Keratinocyte (primary cell): Measurements from ENCODE around the gene SNRPB. TPM values are rescaled to one million over a fixed set of nuclear protein-coding genes. Genes with fewer than 3 reads are reported as not detected.

ENCODE experiments used
- DNase-seq: peaks from one replicate; pipeline ENCODE4 v3.0.0-alpha.2; 2011; ENCODE audit warnings: low read depth, missing footprints, low spot score
- FAIRE-seq: peaks from 2 replicates; lab custom pipeline; 2011; peaks lifted over from hg19 to GRCh38; lab: Jason Lieb, UNC
- H2AFZ ChIP-seq: 2 replicates; pipeline ENCODE4 v1.6.0; 2012; ENCODE audit warnings: low read length, control low read depth, inconsistent platforms; ENCODE audit not compliant: control insufficient read depth
- H3K27ac ChIP-seq: 2 replicates; pipeline ENCODE4 v1.5.1; 2011; ENCODE audit warnings: low read length; ENCODE audit not compliant: control insufficient read depth, insufficient read depth
- H3K27me3 ChIP-seq: 3 replicates; pipeline ENCODE4 v1.6.0; 2011; ENCODE audit warnings: low read length; ENCODE audit not compliant: control insufficient read depth, insufficient read depth; ENCODE audit errors: extremely low read depth
- H3K36me3 ChIP-seq, 2 experiments: 2 replicates in 1 of 2; 3 replicates in 1 of 2; pipeline ENCODE4 v1.5.1; 2011; ENCODE audit warnings: low read length in 2 of 2, mild to moderate bottlenecking in 1 of 2; ENCODE audit not compliant: control insufficient read depth in 2 of 2, insufficient read depth in 2 of 2; ENCODE audit errors: extremely low read depth in 1 of 2
- H3K4me1 ChIP-seq: 3 replicates; pipeline ENCODE4 v1.5.1; 2011; ENCODE audit warnings: low read length; ENCODE audit not compliant: control insufficient read depth, insufficient read depth; ENCODE audit errors: extremely low read depth
- H3K4me2 ChIP-seq: 3 replicates; pipeline ENCODE4 v1.6.0; 2011; ENCODE audit warnings: low read depth, low read length; ENCODE audit not compliant: control insufficient read depth, insufficient read depth; ENCODE audit errors: extremely low read depth
- H3K4me3 ChIP-seq, 3 experiments: fragments of 200-600 bp in 1 of 3; sonication (generic) in 1 of 3; 2 replicates in 2 of 3; 3 replicates in 1 of 3; pipeline ENCODE4 v1.5.1; 2011 to 2016; ENCODE audit warnings: low read length in 3 of 3, mild to moderate bottlenecking in 3 of 3, control low read depth in 2 of 3, inconsistent platforms in 1 of 3, low read depth in 1 of 3, mixed read lengths in 1 of 3, mixed run types in 1 of 3, moderate library complexity in 1 of 3; ENCODE audit not compliant: control insufficient read depth in 2 of 3, insufficient read depth in 2 of 3; ENCODE audit errors: extremely low read depth in 1 of 3
- H3K79me2 ChIP-seq: 2 replicates; pipeline ENCODE4 v1.6.0; 2012; ENCODE audit warnings: low read length; ENCODE audit not compliant: control insufficient read depth, insufficient read depth
- H3K9ac ChIP-seq: 3 replicates; pipeline ENCODE4 v1.6.0; 2011; ENCODE audit warnings: low read length; ENCODE audit not compliant: control insufficient read depth, insufficient read depth; ENCODE audit errors: extremely low read depth
- H3K9me1 ChIP-seq: 3 replicates; pipeline ENCODE4 v1.6.0; 2011; ENCODE audit warnings: low read length; ENCODE audit not compliant: control insufficient read depth, insufficient read depth; ENCODE audit errors: extremely low read depth
- H3K9me3 ChIP-seq: 2 replicates; pipeline ENCODE4 v1.5.1; 2012; ENCODE audit warnings: low read depth, low read length; ENCODE audit not compliant: control insufficient read depth
- H4K20me1 ChIP-seq: 3 replicates; pipeline ENCODE4 v1.6.0; 2011; ENCODE audit warnings: low read length; ENCODE audit not compliant: control insufficient read depth, insufficient read depth; ENCODE audit errors: extremely low read depth
- CTCF ChIP-seq, 3 experiments: IDR thresholded peaks in 1 of 3; conservative IDR thresholded peaks in 1 of 3; optimal IDR thresholded peaks in 1 of 3; 2 replicates in 2 of 3; 3 replicates in 1 of 3; pipeline versions ENCODE3 to v1.5.1; 2011; ENCODE audit warnings: low read length in 3 of 3, mild to moderate bottlenecking in 3 of 3, moderate library complexity in 2 of 3, control low read depth in 1 of 3, inconsistent platforms in 1 of 3; ENCODE audit not compliant: insufficient read depth in 2 of 3; ENCODE audit errors: extremely low read depth in 1 of 3
- EZH2 ChIP-seq: IDR thresholded peaks from one replicate; pipeline ENCODE4 v1.6.1; 2012; ENCODE audit warnings: inconsistent platforms, mild to moderate bottlenecking, low read length, moderate library complexity
- dilution Hi-C: fragments of 300-500 bp; cut with MboI; formaldehyde crosslinking; loops from one replicate; pipeline ENCODE4 v1.7.0; 2020; ENCODE audit warnings: low sequenced_read_pairs; ENCODE audit not compliant: extremely low pct_ligation_motif_present
- polyA plus RNA-seq, 5 experiments: library from polyadenylated mRNA; depleted of rRNA in 3 of 5; stranded (reverse) in 3 of 5; stranded (forward) in 1 of 5; unstranded in 1 of 5; fragments of >200 nt; gene quantifications; 1 replicate in 1 of 5; 2 replicates in 3 of 5; 3 replicates in 1 of 5; pipeline versions ENCODE4 v1.2.1 to v1.2.3, GENCODE V29; 2011 to 2012; ENCODE audit warnings: missing spikeins in 2 of 5, low read depth in 1 of 5, low replicate concordance in 1 of 5

Gene SNRPB
- polyA plus RNA-seq, 1 donor (not counting 4 experiments of a cell fraction or from before 2014, with no cell fraction given), result 199 TPM

- Histone ChIP-seq H3K27me3 (no peaks in the 10 kb centered on the region), H3K9me1 (no peaks in the 10 kb centered on the region), H4K20me1 (no peaks in the 10 kb centered on the region), H3K9me3 (no peaks in the 10 kb centered on the region), H3K4me2 (no peak overlapping the region), H3K9ac (no peak overlapping the region), H3K4me3 (no peak overlapping the region), H3K36me3 (peaks cover 25 to 32% of the 10 kb centered on the region in 2 experiments), H3K27ac (no peak overlapping the region), H3K79me2 (no peaks in the 10 kb centered on the region), H3K4me1 (no peaks in the 10 kb centered on the region), H2AFZ (no peak overlapping the region)
- no peak for TF ChIP-seq CTCF (optimal IDR thresholded peaks at IDR 0.05 in 1 of 3, IDR thresholded peaks at IDR 0.05 in 1 of 3, conservative IDR thresholded peaks at IDR 0.05 in 1 of 3; ENCODE audit: extremely low read depth in 1 of 3, insufficient read depth in 2 of 3, low read length in 3 of 3)
- no peak for TF ChIP-seq EZH2
- DNase-seq (no peak), FAIRE-seq (no peak)
- dilution Hi-C loops, result no loop called here
Measured at GRCh38 chr20:2485661-2486060, 15.1 kb upstream of the SNRPB start.

- Histone ChIP-seq H3K4me3 (no peak overlapping the region), H3K4me2 (no peak overlapping the region), H3K79me2 (no peaks in the 10 kb centered on the region), H3K4me1 (no peaks in the 10 kb centered on the region), H3K27ac (no peak overlapping the region), H3K9ac (no peak overlapping the region), H3K27me3 (no peaks in the 10 kb centered on the region), H2AFZ (no peak overlapping the region), H3K9me3 (no peaks in the 10 kb centered on the region), H3K36me3 (peaks cover 26 to 32% of the 10 kb centered on the region in 2 experiments), H3K9me1 (no peaks in the 10 kb centered on the region), H4K20me1 (no peaks in the 10 kb centered on the region)
- no peak for DNase-seq
- TF ChIP-seq CTCF (optimal IDR thresholded peaks at IDR 0.05 in 1 of 3, IDR thresholded peaks at IDR 0.05 in 1 of 3, conservative IDR thresholded peaks at IDR 0.05 in 1 of 3; ENCODE audit: extremely low read depth in 1 of 3, insufficient read depth in 2 of 3, low read length in 3 of 3), result no peak
- TF ChIP-seq EZH2, result no peak
- no peak for FAIRE-seq
- dilution Hi-C loops, result no loop called here
Measured at GRCh38 chr20:2485080-2485479, 14.5 kb upstream of the SNRPB start.
